HG03354 (cell line): Measurements from ENCODE around the gene LIPM.
A peak's percentile ranks its signal among the peaks of the same experiment; 100 is the strongest.
"Not testable (repeated sequence)": the region's sequence is repeated elsewhere in the genome, so short reads cannot be mapped to it uniquely, and the experiment has no call there.

Source experiments
- ATAC-seq: cut with Tn5 transposase; IDR thresholded peaks from one replicate; pipeline ENCODE4 v1.9.1; 2021; ENCODE audit warnings: mild to moderate bottlenecking; ENCODE audit not compliant: unreplicated experiment, poor library complexity, severe bottlenecking

Gene LIPM

DNA sequence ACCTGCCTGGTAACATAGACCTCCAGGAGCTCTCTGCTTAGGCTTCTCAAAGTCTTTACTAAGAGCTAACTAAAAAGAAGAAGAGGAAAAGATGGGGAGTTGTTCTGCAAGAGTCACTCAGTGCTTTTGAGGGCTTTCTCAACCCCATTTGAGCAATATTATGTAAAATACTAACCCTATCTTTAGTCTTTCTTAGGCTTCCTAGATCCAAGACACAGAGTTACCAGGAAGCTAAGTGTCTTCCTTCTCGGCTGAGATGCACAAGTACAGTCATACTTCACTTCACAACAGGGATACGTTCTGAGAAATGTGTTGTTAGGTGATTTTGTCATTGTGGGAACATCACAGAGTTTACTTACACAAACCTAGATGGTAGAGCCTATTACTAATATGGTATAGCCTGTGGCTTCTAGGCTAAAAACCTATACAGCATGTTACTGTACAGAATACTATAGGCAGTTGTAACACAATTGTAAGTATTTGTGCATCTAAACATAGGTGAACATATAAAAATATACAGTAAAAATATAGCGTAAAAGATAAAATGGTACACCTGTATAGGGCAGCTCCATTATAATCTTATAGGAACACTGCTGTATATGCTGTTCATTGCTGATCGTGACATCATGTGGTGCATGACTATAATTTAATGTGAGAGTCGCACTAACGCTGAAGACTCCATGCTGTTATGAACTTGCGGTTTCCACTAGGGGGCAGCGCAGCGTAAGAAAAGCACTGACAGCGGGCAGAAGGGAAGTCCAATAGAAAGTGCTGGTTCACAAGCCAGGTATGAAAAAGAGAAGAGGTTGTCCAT is 32.8 kb downstream of the LIPM start:
- ATAC-seq: peak; percentile 81

DNA sequence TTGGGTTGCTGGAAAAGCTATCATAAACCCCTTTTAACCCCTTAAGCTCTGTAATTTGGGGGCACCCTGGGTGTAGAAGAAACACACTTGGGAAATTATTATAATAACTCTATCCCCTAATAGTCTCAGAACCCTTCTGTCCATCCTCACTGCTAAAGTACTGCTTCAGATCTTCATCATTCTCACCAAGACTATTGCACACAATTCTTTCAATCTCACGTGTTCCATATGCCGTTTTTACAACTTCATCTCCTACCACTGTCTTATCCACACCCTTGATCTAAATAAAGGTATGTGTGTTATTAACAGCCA is 33.3 kb downstream of the LIPM start:
- no peak for ATAC-seq

DNA sequence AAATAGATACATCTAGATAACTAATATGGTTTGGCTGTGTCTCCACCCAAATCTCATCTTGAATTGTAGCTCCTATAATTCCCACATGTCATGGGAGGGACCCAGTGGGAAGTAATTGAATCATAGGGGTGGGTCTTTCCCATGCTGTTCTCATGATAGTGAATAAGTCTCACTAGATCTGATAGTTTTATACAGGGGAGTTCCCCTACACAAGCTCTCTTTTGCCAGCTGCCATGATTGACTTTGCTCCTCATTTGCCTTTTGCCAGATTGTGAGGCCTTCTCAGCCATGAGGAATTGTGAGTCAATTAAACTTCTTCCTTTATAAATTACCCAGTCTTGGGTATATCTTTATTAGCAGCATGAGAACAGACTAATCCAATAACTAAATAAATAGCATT is 35.1 kb downstream of the LIPM start:
- not testable (repeated sequence) for ATAC-seq

DNA sequence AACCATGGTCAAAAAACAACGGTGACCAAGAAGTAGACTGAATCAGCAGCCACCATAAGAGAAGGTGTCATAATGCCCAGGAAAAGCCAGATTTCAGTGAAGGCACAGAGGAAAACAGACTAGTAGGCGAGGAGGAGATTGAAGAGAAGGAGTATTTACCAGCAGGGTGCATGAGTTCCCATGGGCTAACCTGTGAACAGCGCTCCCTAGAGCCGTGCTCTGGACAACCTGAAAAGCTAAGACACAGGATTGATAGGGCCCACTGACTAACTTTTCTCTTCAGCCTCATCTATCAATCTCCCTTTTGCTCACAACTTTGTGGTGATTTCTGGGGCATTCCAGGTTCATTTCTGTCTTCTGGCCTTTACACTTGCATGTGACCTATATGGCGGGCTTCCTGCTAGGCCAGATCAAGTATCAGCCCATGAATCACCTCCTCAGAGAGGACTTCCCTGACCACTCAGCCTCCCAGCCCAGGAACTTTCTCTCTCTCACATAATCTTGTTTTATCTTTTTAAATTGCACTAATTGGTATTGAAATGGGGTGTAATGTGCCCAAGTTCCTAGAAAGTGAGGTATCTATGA is 36.3 kb downstream of the LIPM start:
- no peak for ATAC-seq

DNA sequence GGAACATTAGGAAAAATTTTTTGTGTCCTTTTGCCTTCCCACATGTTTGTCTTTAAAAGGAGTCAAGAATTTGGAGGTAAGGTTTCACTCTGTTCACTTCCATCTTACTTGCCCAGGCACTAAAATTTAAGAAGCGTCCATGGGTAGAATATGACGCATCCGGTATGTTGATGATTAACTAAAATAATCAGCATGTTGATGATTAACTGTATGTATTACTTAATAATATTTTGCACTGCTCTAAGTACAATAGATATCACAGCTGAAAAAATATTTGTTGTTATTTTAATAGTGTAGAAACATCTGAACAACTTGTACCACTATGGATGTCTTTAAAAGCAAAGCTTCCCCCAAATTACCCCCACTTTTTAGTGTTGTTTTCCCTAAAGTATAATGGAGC is 37.6 kb downstream of the LIPM start:
- ATAC-seq: no peak

DNA sequence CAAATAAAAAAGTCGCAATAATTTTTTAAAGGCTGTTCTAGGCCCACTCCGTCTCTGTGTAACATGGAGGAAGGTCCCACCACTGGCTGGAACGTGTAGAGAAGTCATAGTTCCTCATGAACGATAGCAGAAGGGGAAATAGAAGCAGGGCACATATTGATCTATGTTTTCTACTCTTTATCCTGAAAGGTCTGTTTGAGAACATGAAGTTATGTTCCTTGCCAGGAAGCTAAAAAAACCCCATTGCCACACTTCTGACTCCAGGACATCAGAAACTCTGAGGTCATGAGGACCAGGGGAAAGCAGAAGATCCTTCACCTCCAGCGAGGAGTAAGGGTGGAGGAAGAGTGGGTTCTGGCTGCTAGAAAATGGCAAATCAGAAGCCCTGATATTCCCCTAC is 38.4 kb downstream of the LIPM start:
- no peak for ATAC-seq

DNA sequence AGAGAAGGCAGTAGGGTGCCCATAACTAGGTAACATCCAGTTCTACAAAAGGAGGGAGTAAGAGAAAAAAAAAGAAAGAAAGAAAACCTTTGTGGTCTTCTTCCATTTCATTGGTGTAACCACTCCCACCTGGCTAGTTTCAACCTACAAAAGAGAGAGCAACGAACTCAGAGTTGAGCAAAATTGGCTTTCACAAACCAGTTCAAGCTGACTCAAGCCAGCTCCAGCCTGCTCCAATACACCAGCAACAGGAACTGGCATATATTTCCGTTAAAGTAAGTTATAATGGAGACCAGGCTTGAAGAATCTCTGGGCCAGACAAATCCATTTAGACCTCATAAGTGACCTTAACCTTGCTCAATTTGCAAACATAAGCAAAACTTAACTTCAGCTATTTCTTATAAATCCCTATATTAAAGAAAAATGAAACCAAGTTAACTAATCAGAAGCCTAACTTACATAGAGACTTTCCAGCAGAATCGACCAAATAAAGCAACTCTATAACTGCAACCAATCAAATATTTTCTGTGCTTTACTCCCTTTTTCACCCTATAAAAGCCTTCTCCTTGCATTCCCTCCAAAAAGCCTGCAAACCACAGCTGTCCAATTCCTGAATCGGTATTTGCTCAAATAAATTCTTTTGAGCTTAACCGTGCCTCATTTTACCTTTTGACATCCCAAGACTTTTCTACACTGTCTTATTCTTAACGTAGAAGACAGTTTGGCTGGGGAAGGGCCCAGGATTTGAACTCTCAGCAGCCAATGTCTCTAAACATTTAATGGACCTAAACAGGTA is 39.0 kb downstream of the LIPM start:
- ATAC-seq: no peak

DNA sequence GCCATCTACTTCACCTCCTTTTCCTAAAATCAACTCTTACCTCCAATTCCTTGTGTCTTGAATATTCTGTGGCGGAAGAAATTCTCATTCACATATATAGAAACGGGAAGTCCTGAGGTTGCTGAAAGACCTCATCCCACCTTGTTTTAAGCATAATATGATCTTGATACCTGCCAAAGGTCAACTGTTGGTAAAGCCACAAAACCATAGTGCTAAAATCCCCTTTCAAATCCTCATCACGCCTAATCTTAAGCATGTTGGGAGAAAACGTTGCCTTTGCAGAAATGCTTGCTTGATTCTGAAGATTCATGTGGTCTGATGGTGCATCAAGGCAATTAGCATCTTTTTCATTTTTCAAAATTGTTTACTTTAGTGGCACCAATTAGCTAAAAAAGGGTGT is 40.6 kb downstream of the LIPM start:
- no peak for ATAC-seq

DNA sequence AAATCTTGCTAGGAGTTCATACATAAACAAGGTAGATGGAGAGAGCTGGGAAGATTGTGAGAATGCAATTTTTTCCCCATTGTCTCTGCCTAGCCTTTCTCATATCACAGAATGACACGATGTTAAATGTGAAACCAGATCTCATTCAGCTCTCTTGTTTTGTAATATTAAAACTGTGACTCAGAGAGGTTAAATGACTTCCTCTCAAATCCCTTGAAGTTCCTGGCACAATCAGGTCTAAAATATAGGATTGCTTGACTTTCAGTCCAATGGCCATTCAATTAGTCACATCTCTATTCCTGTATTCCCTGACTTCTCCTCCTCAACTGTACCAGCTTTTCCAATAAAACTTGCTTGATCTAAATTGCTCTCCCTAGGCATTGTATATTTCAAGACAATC is 46.0 kb downstream of the LIPM start:
- ATAC-seq: no peak

DNA sequence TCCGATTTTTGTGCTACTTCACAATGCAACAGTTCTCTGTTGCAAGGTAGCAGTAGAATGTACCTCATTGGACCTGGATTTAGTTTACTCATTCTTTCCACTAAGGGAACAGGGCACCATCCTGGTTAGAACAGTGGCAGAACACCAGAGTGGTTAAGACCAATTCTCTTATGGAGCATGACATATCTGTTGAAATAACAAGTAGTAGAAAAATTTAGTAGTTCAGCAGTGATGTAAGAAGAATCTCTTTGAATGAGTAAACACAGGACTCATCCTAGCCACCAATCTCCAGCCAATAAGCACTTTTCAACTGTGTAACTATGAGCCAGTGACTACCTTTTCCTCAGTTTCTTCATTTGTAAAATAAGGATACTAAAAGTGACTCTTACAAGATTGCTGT is 46.7 kb downstream of the LIPM start:
- ATAC-seq: no peak

DNA sequence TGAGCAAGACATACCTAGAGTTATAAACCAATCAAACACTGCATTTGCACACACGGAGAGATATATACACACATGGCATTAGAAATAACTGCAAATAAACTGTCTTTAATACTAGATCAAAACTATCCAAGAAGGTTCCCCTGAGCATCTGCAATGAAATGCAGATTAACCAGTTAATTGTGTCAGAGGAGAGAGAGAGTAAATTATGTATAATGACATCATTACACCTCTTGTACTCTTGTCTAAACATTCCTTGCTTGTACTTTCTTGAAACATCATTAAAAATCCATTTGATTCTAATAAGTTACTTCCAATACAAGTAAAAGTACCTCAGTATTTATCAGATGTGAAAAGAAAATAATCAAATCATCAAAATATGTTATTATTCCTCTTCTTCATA is 48.2 kb downstream of the LIPM start:
- no peak for ATAC-seq

DNA sequence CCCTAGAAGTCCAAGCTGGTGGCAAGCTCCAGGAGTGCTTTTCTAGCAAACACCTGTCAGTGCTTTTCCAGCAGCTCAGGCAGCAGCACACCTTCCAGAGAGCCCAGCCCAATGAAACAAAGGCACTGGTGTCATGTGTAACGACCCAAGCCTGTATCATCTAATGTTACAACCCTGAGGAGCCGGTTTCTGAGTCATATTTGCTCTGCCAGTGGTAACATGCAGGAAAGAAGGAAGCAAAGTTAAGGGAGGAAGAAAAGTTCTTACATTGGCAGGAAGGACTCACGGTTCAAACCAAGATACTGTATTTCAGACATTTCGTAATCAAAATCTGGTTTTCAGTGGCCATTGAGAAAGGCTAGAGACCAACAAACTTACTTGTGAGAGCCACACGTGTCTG is 49.2 kb downstream of the LIPM start, which contains the start of gene ANKRD22:
Gene ANKRD22 (minus strand): TSS at position 139 of the 400 bp plus-strand sequence. CDS start 237 bp downstream, outside the sequence.
- no peak for ATAC-seq

DNA sequence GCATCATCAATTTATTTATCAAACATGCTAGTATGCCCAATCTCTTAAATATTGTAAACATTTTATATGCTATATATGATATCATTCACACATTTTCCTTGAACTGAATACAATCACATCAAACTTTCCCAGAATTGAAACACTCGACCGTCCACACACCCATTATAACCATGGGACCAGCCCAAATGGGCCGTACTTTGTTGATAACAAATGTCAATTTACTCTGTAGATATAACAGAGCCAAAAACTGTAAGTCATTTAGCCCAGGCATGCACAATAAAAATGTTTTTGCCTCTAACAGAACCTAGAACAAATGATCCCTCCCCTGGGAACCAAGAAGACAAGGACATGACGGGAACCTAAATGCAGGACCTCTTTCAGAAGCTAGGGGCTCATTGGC is 49.8 kb downstream of the LIPM start:
- no peak for ATAC-seq

DNA sequence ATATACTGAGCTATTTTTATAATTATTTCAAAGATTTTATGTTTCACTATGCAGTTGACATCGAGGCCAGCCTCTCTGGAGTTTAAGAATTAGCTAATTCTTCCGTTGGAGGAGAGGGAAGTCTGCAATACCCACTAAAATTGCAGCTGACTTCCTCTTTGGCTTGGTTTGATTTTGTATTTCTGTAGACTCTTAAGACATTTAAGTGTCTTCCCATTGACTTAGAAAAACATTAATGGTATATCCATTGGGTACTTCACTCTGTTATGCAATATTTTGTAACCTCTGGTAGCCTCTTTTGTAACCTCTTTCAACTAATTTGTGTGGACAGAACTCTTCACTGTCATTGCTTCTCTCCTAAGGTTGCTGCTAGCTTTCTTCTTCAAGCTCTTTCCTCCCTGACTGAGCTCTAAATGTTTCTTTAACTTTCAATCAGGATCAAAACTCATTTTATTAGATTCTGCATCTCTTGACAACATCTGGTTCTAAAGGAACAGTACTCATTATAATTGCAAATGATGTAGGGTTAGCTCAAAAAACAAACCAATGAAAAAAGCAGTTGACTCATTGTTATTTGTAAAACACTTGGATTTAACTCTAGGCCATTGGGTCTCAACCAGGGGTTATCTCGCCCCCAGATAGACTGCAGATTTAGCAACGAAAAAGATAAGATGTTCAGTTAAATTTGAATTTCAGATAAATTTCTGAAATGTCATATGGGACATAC is 50.8 kb downstream of the LIPM start:
- no peak for ATAC-seq

DNA sequence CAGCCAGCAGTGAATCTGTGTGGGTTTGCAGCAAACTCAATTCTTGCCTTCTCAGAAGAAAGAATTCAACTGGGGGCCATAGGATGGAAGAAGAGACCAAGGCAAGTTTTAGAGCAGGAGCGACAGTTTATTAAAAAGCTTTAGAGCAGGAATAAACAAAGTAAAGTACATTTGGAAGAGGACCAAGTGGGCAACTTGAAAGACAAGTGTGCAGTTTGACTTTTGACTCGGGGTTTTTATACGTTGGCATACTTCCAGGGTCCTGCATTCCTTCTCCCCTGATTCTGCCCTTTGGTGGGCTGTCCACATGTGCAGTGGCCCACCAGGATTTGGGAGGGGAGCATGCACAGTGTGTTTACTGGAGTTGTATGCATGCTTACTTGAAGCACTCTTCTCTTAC is 52.2 kb downstream of the LIPM start:
- ATAC-seq: no peak

DNA sequence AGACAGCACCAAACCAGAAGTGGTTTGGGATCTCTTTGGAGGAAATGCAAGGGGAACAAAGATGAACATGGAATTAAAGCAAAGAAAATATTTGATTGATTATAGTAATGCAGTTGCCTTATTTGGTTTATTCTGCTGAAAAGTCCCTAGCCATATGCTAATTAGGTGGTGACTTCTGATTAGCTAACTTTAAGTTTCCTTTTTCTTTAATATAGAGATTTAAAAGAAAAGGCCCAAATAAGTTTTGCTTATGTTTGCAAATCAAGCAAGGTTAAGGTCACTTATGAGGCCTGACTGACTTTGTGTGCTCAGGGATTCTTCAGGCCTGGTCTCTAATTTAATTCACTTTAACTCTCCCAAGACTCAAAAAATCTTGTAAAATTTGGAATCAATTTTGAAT is 55.3 kb downstream of the LIPM start:
- no peak for ATAC-seq

DNA sequence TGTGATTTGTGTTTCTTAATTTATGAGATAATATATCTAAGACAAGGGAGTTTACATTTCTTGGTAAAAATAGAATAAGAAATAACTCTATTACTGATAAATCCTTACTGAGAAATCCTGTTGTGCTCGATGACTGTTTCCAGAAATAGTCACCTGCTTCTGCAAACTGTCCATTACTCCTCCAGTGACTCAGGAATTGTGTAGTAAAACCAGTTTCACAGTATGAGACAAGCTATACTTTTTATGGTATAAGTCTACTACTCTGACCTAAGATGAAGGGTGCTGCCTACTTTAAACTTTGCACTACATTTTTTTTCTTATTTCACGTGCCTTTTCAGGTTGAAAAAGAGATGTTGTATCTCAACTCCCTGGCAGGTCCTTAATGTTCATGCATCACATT is 56.0 kb downstream of the LIPM start:
- no peak for ATAC-seq

DNA sequence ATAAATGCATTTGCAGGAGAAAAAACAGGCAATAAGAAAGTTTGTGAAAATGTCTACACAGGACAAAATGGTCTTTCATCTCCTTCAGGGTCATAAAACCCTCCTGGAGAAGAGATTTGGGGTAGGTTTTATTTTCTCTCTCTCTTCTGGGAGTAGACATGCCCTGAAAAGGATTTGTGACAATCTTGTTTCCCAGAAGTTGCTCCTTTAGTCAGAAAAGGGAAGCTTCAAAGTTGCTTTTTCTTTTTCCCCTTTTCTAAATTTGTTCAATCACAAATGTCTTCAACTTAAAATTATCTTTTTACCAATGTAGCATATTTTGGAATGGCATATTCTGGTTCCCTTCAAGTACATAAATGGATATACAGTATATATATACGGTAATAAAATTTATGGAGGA is 58.5 kb downstream of the LIPM start:
- ATAC-seq: no peak

DNA sequence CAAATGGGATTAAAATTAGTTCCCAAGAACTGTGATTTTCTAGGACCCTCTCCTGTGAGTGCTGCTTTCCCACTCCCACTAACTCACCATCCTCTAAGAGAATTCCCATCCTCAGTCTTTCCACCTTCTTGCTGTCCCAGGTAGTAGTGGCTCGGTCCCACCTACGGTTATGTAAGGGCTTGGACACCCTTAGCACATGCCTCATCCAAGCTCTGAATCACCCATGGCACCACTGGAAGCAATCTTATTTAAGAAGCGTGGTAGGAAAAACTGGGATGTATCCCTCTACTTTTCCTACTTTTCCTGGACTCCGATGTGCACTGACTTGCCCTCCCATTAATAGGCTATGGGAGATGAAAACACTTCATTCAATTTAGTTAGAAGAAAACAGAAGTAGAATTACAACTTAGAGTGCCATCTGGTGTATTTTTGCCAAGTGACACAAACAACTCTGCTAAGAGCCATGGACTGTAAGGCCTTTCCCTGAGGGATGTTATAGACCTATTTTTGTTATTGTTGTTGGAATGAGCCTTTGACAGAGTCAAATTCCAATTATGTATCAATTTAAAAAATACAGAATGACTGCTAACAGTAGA is 62.8 kb downstream of the LIPM start:
- no peak for ATAC-seq

DNA sequence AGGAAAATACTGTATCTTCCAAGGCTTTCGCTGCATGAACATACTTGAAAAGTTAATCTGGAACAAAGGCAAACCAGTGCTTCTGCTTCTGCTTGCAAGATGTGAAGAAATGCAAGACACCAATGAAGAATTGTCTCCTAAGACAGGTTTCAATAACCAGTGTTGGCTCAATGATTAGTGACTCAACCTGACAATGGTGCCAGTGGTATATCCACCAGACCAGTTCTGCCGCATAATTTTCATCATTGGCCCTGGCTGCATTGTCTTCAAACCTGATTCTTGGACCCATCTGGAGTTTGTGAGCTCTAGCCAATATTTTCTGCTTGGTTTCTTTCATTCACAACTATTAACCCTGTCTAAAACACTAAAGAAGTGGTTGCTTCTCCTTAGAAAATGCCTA is 63.9 kb downstream of the LIPM start:
- ATAC-seq: no peak
